Measurements from ENCODE around the gene SLC29A3. TPM values are rescaled to one million over a fixed set of nuclear protein-coding genes. Genes with fewer than 3 reads are reported as not detected.
"Not testable (repeated sequence)": the region's sequence is repeated elsewhere in the genome, so short reads cannot be mapped to it uniquely, and the experiment has no call there.

Gene SLC29A3
- polyA plus RNA-seq, 3 donors = 2.6 to 4.1 (median 2.9) TPM

GRCh38 chr10:71351628-71352319 lies 32.7 kb downstream of the SLC29A3 start:
- 76 to 83% (median 77%) methylated on average over 14 of the region's 14 CpGs for WGBS, 3 donors
- H3K27ac ChIP-seq (ENCODE audit: low read depth, low read length) = no peak overlapping the region

GRCh38 chr10:71353639-71354038 lies 34.6 kb downstream of the SLC29A3 start:
- WGBS, 3 donors = 69 to 84% (median 73%) methylated on average over 9 of the region's 9 CpGs
- H3K27ac ChIP-seq (ENCODE audit: low read depth, low read length) = no peak overlapping the region

GRCh38 chr10:71354776-71355175 lies 35.7 kb downstream of the SLC29A3 start:
- 87 to 94% (median 90%) methylated on average over 7 of the region's 7 CpGs for WGBS, 3 donors
- no peak overlapping the region for H3K27ac ChIP-seq (ENCODE audit: low read depth, low read length)

- 87 to 95% (median 92%) methylated on average over 12 of the region's 12 CpGs for WGBS, 3 donors
Measured at GRCh38 chr10:71355886-71356285, 36.8 kb downstream of the SLC29A3 start.

GRCh38 chr10:71357792-71358265 lies 38.8 kb downstream of the SLC29A3 start:
- no peak overlapping the region for H3K27ac ChIP-seq (ENCODE audit: low read depth, low read length)
- WGBS, 3 donors = 61 to 70% (median 68%) methylated on average over 7 of the region's 7 CpGs

More at GRCh38 chr10:71355886-71356285, 36.8 kb downstream of the SLC29A3 start:
- no peak overlapping the region for H3K27ac ChIP-seq (ENCODE audit: low read depth, low read length)

- WGBS, 3 donors = 65 to 81% (median 67%) methylated on average over 8 of the region's 8 CpGs
- H3K27ac ChIP-seq (ENCODE audit: low read depth, low read length) = no peak overlapping the region
Measured at GRCh38 chr10:71358277-71358676, 39.2 kb downstream of the SLC29A3 start.

GRCh38 chr10:71358906-71359305 lies 39.8 kb downstream of the SLC29A3 start:
- WGBS, 3 donors = 74 to 92% (median 80%) methylated on average over 10 of the region's 10 CpGs
- H3K27ac ChIP-seq (ENCODE audit: low read depth, low read length) = not testable (repeated sequence)

- WGBS, 3 donors = 20 to 68% (median 27%) methylated on average over 9 of the region's 9 CpGs
Measured at GRCh38 chr10:71359364-71360046, 40.4 kb downstream of the SLC29A3 start.

GRCh38 chr10:71360735-71361134 lies 41.7 kb downstream of the SLC29A3 start:
- no peak overlapping the region for H3K27ac ChIP-seq (ENCODE audit: low read depth, low read length)
- WGBS, 3 donors = 88 to 90% (median 89%) methylated on average over 2 of the region's 2 CpGs

More at GRCh38 chr10:71359364-71360046, 40.4 kb downstream of the SLC29A3 start:
- no peak overlapping the region for H3K27ac ChIP-seq (ENCODE audit: low read depth, low read length)

GRCh38 chr10:71361581-71361980 lies 42.5 kb downstream of the SLC29A3 start:
- WGBS, 3 donors = 96 to 98% (median 96%) methylated on average over 7 of the region's 7 CpGs
- no peak overlapping the region for H3K27ac ChIP-seq (ENCODE audit: low read depth, low read length)

GRCh38 chr10:71362141-71362540 lies 43.1 kb downstream of the SLC29A3 start:
- WGBS, 3 donors = 93 to 98% (median 97%) methylated on average over 16 of the region's 16 CpGs

GRCh38 chr10:71363936-71364335 lies 44.9 kb downstream of the SLC29A3 start:
- H3K27ac ChIP-seq (ENCODE audit: low read depth, low read length) = no peak overlapping the region

More at GRCh38 chr10:71362141-71362540, 43.1 kb downstream of the SLC29A3 start:
- H3K27ac ChIP-seq (ENCODE audit: low read depth, low read length) = no peak overlapping the region

- 88 to 98% (median 94%) methylated on average over 6 of the region's 6 CpGs for WGBS, 3 donors
Measured at GRCh38 chr10:71365366-71365765, 46.3 kb downstream of the SLC29A3 start.

GRCh38 chr10:71366690-71367089 lies 47.6 kb downstream of the SLC29A3 start:
- H3K27ac ChIP-seq (ENCODE audit: low read depth, low read length) = no peak overlapping the region
- 84 to 88% (median 86%) methylated on average over 8 of the region's 8 CpGs for WGBS, 3 donors

More at GRCh38 chr10:71365366-71365765, 46.3 kb downstream of the SLC29A3 start:
- H3K27ac ChIP-seq (ENCODE audit: low read depth, low read length) = no peak overlapping the region

- H3K27ac ChIP-seq (ENCODE audit: low read depth, low read length) = no peak overlapping the region
- 74 to 85% (median 78%) methylated on average over 2 of the region's 2 CpGs for WGBS, 3 donors
Measured at GRCh38 chr10:71367271-71367670, 48.2 kb downstream of the SLC29A3 start.

GRCh38 chr10:71368176-71368575 lies 49.1 kb downstream of the SLC29A3 start:
- WGBS, 3 donors = 95 to 96% (median 95%) methylated on average over 1 of the region's 1 CpG
- no peak overlapping the region for H3K27ac ChIP-seq (ENCODE audit: low read depth, low read length)

GRCh38 chr10:71368643-71369042 lies 49.6 kb downstream of the SLC29A3 start:
- no peak overlapping the region for H3K27ac ChIP-seq (ENCODE audit: low read depth, low read length)
- 48 to 81% (median 77%) methylated on average over 2 of the region's 2 CpGs for WGBS, 3 donors

- 79 to 100% (median 88%) methylated on average over 1 of the region's 1 CpG for WGBS, 3 donors
- no peak overlapping the region for H3K27ac ChIP-seq (ENCODE audit: low read depth, low read length)
Measured at GRCh38 chr10:71369602-71370001, 50.5 kb downstream of the SLC29A3 start.

GRCh38 chr10:71370031-71370430 lies 51.0 kb downstream of the SLC29A3 start:
- WGBS, 3 donors = 81 to 89% (median 84%) methylated on average over 3 of the region's 3 CpGs
- H3K27ac ChIP-seq (ENCODE audit: low read depth, low read length) = no peak overlapping the region

Data from adipose tissue (tissue), 3 donors.